NCI-H1930 (cell line): Measurements from ENCODE around the gene GP1BA.

Experiments used
- DNase-seq, 2 experiments: peaks; one replicate each; lab custom pipeline; 2025; lab: John Stamatoyannopoulos, UW

Gene GP1BA

DNA sequence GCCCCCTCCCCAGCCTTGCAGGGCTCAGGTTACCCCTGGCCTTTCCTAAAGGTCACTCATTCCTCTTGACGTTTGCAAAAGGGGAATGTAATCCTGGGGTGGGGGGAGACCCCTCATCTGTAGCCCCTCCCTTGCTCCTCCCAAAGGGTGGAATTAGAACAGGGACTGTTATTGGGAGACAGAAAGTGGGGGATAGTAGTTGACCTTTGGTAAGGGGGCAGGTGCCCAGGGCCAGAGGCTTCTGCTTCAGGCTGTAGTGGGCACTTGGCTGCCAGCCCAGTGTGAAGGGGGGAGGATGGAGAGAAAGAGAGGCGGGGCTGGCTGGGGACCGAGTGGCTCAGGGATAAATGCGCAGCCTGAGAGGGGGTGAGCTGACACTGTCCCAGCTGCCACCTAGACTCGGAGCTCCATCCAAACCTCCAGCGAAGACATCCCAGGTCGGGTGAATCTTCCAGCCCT is 18.7 kb downstream of the GP1BA start, which contains the start of gene ENO3:
TSS of gene ENO3 (plus strand) at position 374 of the 459 bp plus-strand sequence. CDS start 711 bp downstream, outside the sequence.
- DNase-seq: no peak

GRCh38 chr17:4951486-4951885 is 19.4 kb downstream of the GP1BA start:
- no peak for DNase-seq

GRCh38 chr17:4953451-4953961 is 21.4 kb downstream of the GP1BA start:
- DNase-seq: no peak

DNA sequence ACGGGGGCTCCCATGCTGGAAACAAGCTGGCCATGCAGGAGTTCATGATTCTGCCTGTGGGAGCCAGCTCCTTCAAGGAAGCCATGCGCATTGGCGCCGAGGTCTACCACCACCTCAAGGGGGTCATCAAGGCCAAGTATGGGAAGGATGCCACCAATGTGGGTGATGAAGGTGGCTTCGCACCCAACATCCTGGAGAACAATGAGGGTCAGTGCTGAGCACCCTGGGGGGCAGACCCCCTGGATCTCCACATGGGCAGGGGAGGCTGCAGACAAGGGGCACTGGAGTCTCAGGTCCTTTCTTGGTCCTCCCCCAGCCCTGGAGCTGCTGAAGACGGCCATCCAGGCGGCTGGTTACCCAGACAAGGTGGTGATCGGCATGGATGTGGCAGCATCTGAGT is 23.0 kb downstream of the GP1BA start:
- no peak for DNase-seq

DNA sequence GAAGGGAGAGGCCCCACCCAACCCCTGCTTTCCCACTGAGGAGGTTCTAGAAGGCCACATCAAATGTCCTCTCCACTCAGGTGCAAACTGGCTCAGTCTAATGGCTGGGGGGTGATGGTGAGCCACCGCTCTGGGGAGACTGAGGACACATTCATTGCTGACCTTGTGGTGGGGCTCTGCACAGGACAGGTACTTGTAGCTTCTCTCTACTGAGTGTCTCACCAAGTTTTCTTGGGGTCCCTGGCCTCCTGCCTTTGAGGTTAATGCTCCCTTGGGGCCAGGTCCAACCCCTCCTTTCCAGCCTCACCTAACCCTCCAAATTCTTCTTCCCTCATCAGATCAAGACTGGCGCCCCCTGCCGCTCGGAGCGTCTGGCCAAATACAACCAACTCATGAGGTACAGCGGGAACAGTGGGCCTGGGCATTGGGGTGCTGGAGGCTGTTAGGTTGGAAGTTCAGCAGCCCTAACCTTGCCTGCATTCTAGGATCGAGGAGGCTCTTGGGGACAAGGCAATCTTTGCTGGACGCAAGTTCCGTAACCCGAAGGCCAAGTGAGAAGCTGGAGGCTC is 24.5 kb downstream of the GP1BA start:
- no peak for DNase-seq

DNA sequence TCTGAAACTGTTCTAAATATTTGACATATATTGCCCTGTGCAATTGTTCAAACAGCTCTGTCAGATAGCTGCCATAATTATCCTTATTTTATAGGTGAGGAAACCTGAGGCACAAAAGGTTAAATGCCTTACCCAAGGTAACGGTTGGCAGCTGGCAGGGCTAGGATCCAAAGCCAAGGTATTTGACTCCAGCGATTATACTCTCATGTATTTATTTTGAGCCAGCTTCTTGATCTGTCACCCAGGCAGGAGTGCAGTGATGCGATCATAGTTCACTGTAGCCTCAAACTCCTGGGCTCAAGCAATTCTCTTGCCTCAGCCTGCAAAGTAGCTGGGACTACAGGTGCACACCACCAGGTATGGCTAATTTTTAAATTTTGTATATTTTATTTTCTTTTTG is 26.0 kb downstream of the GP1BA start:
- DNase-seq: no peak

GRCh38 chr17:4959261-4959965 is 27.3 kb downstream of the GP1BA start:
- no peak for DNase-seq

GRCh38 chr17:4960279-4960922 is 28.3 kb downstream of the GP1BA start:
- no peak for DNase-seq

- DNase-seq: no peak
Observed at GRCh38 chr17:4965311-4965986, 33.4 kb downstream of the GP1BA start.

GRCh38 chr17:4966844-4967538 is 34.9 kb downstream of the GP1BA start:
- peak; percentile 97 for DNase-seq

DNA sequence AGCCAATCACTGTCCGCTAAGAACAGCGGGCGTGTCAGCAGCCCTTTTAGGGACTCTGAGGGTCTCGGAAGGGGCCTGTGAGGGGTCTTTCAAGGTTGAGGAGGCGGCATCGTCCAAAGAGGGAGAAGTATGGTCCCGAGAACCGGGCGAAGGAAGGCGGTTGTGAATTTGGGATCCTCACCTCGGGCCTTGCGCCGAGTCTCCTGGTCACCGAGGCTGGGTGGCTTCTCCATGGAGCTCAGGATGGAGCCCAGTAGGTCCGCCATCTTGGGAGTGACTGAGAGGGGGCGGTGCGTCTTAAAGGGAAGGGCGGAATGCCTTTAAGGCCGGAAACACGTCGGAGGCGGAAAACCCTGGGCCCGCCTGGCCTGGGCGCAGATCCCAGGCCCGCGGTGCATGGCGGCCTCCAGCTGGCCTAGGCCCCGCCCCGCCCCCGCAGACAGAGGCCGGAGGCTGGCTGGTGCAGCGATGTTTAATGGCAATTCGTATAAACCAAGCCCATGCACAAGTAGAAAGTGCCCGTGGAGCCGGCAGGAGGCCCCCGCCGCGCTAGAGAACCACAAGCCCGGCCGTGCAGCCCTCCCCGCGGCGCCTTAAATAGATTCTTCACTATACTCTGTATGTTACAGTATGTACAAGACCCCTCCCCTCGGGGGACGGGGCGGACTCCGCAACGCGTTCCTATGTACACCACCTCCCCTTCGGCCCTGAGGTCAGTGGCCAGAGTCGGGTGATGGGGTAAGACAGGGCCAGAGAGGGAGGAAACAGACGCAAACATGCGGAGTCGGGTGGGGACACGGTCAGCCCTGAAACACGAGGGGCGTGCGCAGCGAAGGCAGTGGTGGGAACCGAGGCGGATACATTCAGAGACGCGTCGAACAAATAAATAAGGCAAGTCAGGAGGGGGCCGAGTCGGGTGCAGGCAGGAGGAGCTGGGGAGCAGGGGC is 35.7 kb downstream of the GP1BA start, which contains the start of gene SPAG7:
TSS of gene SPAG7 (minus strand) at position 279 of the 947 bp plus-strand sequence. CDS start at position 266, 13 bp downstream.
- peak; percentile 90 to 92 for DNase-seq

DNA sequence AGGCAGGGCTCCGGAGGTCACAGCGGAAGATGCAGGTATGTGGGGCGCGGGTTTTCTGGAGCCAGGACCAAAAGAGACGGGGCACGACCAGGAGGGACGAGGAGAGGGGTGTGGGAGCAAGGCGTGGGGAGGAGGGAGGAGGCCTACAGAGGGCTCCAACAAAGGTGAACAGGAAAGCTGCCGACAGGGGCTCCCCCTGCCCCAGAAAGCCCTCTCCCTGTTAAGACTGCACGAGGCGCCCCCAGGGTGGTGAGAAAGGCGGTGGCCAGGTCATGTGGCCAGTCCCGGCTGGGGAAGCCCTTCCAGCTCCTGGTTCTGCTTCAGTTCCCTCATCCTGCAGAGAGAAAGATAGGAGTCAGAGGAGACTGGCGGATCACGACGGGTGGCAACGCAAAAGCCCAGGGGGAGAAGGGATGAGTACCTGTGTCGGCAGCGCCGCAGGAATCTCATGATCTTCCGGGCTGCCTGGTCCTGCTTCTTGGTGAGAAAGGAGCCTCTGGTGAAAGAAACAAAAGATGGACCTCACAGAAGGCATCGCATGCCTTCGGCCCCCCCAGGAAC is 36.5 kb downstream of the GP1BA start:
- DNase-seq: no peak

- DNase-seq: no peak
Observed at GRCh38 chr17:4969047-4969550, 37.0 kb downstream of the GP1BA start.

- DNase-seq: no peak
Observed at GRCh38 chr17:4969551-4970173, 37.6 kb downstream of the GP1BA start.

DNA sequence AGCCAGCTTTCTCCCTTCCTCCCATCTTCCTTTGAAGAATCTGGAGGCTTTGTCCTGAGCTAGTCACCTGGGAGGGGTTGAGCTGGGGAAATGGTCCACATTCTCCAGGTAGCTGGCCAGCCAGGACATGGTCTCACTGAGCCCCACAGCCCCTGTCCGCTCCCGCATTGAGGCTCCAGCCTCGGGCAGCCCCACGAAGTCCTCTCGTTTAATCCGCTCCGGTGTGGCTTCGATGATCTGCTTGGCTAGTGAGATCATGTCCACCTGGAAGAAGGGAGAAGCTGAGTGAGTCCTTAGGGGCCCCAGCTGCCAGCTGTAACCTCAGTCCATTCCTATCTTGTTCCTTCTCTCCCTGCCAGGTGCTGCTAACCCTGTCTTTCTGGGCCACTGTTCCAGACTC is 38.2 kb downstream of the GP1BA start:
- DNase-seq: no peak

GRCh38 chr17:4971826-4972225 is 39.7 kb downstream of the GP1BA start:
- no peak for DNase-seq

GRCh38 chr17:4972322-4972721 is 40.2 kb downstream of the GP1BA start:
- no peak for DNase-seq

DNA sequence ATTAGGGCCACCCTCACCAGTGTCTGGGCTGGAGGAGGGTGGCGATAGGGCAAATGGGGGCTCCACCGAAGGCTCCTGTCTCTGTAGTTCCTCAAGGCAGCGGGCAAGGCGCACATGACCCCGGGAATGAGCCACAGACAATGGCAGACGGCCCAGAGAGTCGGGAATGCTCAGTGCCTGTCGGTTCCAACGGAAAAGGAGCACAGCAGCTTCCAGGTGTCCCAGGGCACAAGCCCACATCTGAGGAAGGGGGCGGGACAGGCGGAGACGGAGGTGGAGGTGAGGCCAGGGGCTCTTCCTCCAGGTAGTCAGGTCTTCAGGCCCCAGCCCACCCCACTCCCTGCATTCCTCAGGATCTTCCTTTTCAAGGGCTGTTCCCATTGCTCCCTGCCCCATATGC is 40.7 kb downstream of the GP1BA start:
- no peak for DNase-seq
